HPDE6-E6E7 (cell line): ENCODE measurements around the gene ATF4.

Experiments
- DNase-seq: peaks from one replicate; pipeline ENCODE4 v3.0.0; 2011; ENCODE audit warnings: missing footprints; ENCODE audit errors: extremely low spot score

The ATF4 gene

DNA sequence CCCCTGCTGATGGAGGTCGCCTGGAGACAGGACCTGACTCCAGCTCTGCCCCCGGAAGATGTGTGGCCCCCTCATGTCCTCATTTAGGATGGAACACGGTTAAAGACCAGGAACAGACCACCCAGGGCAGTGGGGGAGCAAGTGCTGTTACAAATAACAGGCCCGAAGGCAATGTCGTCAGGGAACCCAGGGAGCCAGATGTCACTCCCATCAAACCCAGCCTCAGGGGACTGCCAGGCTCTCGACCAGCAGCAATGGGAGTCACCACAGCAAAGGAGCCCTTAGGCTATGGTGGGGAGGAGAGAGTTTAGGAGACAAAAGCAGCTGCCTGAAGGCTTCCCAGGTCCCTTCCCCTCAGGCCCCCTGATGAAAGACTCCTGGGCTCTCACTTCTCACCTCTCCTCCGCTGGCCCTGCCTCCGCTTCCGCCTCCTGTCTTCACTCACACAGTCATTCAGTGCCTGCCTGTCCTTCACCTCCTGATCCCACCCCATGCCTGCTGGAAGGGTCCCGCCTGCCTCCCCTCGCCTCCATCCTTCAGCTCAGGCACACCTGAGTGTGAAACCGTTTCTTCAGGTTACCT is 7.8 kb downstream of the ATF4 start:
- DNase-seq = no peak

DNA sequence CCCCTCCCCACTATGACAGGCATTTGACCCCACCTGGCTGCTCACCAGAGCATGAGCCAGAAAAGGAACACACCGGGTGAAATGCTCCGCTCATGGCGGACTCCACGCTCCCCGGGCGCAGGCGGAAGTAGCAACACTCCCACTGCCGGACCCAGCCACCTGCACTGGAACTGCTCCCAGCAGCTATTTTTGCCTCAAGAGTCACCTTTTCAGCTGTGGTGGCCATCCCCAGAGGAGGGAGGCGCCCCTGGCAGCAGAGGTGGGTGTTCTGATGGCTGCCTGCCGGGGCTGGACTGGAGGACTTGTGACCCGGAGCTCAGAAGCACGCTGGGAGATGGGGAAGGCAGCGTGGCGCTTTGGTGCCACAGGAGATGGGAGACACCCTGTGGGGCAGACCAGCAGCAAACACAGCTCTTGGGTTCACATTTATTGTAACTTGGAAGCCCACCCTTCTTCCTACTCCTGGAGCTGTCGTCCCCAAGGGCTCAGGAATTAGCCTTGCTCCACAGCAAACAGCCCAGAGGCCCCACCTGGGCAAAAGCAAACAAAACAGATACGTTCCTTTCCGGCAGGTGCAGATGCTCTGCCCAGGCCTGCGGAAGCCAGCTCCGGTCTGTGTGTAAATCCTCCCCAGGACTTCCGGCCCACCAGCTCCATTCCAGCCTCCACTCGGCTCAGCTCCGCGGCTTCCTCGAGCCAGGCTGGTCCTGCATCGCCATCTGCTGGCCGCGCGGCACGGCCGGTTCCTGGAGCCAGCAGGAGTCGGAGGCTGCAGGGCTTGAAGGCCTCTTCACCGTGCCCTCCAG is 8.5 kb downstream of the ATF4 start:
- DNase-seq = no peak

DNA sequence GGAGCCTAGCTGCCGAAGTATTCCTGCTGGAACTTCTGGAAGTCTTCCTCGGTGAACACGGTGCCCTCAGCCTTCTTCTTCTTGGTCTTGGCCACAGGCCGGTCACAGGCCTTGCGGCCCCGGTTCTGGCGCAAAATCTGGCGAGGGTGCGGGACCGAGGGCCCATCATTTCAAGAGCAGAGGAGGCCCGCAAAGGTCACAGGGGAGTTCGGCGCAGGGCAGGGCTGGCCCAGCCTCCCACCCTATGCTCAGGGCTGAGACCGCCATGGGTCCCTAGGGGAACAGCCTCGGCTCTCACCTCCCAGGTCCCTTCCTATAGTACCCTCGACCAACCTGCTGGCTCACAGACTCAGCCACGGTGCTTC is 9.1 kb downstream of the ATF4 start:
- no peak for DNase-seq

DNA sequence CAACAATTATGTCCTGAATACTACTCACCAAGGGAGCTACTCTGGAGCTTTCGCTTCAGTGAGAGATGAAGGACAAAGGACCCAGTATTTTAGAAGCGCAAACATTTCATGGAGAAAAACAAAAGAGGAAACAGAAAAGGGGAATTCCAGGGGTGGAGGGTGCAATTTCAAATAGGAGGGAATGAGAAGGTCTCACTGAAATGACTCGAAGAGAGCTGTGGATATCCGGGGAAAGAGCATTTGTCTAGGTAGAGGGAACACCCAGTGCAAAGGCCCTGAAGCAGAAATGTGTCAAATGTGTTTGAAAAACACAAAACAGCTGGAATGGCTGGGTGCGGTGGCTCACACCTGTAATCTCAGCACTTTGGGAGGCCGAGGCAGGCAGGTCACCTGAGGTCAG is 9.8 kb downstream of the ATF4 start:
- no peak for DNase-seq

DNA sequence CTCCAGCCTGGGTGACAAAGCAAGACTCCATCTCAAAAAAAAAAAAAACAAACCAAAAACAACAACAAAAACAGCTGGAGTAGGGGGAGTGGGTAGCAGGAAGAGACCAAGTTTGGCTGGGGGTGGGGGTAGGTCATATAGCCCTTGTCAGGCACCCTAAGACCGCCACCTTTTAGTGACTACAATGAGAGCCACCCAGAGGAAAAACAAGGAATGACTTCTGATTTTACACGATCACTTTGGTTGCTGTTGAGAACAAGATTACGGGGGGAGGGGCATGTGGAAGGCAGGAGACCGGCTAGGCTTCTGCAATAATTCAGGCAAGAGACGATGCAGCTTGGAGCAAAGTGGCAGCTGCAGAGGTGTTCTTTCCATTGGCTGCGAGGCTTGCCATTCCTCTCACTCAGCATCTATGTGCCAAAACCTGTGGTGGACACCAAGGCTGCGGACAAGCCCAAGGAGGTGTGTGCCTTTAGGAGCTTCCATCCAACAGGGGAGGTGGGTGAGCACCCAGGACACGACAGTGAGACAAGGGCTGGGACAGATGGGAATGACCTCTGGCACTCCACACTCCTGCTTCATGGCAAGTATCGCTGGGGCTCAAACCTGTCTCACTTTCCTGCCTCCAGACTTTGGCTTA is 10.4 kb downstream of the ATF4 start:
- no peak for DNase-seq

DNA sequence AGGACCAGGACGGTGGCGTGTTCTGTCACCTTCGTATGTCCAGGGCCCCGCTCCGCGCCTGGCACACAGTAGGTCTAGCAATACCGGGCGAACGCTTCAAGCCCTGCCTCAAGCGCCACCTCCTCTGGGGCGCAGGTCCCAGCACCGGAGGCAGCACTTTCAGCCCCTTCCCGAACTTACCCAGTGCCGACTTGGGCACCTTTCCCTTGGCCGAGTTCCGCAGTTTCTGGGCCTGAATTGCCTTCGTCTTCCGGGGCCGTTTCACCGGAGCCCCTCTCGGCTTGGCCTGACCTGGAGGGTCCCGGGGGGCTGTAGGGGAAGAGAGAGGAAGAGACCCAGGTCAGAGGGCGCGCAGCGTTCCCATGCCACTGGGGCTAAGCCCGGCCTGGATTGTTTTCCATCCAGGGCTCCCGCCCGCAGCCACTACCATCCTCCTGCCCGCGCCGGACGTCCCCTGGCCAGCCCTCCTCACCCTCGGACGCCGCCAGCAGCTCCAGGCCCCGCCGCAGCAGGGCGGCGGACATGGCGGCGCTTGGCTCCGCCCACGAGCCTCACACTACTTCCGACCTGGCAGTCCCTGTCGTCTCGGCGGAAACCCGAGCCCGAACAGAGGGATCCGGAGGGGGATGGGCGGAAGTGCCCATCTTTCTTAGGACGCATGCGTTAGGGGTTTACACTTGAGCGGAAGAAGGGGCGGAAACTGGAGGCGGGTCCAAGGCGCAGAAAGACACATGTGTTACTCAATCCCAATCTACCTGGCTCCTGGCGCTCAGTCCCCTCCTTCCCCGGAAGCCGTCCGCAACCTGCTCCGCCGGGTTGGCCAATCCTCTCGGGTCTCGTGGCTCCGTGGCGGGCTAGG is 12.1 kb downstream of the ATF4 start, which contains the start of gene RPS19BP1:
Gene RPS19BP1, minus strand, starts transcription at position 534 of the 859 bp plus-strand sequence. Its CDS starts 10 bp downstream, at position 524.
- peak; percentile 94 for DNase-seq

DNA sequence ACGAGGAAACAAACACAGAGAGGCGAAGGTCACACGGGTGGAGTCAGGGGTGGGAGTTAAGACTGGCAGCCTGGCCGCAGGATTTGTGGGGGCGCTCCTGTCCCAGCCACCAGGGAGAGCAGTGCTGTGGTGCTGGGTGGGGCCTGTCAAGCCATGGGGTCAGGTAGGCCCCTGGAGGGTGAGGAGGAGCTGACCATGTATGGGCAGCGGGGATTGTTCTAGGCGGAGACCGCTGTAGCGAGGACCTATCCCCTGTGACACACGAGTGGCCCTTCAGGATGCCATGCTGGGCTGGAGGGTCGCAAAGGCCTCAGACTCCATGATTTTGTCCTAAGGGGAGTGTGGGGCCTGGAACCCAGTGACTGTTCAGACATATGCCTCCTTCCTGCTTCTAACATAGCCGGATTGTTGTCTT is 13.7 kb downstream of the ATF4 start:
- no peak for DNase-seq

DNA sequence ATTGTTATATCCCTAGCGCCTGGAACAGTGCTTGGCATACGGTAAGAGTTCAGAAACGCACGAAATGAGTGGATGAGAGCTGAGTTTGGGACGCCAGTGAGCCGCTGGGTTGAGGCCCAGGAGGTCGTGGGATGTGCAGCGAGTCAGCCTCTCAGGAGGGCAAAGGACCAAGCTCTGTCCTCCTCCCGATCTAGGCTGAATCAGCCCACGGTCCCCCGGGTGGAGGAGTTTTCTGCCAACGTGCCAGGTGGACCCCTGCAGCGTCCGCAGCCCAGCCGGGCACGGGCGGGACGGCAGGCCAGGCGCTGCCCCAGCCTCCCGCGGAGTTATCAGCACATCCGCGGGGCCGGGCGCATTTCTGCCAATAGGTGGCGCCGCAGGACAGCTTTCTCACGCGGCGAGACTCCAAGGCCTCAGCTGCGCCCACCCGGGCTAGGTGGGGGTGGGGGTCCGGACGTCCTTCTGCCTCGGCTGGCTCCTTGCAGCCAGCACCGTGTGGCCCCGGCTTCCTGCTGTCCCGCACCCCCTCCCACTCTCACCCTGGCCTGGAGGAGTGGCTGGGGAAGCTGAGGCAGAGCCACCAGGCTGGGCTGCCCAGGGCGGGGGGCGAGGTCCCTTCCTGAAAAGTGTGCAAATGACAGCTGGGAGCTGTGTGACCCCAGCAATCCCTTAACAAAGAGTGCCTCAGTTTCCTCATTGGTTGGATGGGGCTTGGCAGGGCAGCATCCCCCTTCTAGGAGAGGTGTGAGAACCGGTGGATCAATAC is 14.4 kb downstream of the ATF4 start:
- DNase-seq = no peak

DNA sequence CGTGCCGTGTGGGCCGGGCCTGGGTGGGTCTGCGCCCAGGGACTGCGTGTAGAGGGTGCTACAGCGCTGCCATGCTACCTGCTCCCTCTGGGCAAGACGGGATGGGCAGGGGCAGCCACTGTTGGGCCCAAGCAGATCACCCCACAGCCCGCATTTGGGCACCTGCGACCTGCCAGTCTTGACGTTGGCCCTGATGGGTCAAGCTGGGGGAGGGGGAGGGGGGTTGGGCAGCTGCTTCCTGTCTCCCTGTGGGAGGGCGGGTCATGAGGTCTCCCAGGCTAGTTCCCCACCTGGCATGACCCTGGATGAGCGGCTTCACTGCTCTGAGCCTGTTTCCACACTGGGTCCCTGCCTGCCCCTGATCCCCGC is 15.0 kb downstream of the ATF4 start:
- no peak for DNase-seq

DNA sequence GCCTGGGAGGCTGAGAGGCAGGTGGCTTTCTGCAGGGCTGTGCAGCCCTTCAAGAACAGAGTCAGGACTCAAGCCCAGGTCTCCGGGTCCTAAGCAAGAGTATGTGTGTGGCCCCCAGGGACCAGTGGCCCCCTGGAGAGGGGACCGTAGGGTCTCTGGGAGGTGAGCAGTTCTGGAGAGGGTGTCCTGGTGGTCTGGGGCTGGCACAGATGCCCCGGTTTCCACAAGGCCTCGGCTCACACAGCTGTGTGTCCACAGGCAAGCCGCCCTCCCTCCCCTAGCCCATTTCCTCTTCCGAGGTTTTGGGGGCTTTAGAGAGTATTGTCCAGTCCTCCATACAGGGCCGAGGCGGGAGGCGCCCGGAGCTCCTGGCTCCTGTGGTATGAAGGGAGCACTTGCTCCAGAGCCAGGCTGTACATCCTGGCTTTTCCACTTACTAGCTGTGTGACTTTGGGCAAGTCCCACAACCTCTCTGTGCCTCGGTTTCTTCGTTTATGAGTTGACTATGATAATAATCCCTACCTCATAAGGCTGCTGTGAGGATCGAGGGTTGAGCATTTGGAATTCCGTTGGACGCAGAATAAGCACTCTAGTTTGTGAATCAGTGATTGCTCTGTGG is 15.6 kb downstream of the ATF4 start:
- no peak for DNase-seq

DNA sequence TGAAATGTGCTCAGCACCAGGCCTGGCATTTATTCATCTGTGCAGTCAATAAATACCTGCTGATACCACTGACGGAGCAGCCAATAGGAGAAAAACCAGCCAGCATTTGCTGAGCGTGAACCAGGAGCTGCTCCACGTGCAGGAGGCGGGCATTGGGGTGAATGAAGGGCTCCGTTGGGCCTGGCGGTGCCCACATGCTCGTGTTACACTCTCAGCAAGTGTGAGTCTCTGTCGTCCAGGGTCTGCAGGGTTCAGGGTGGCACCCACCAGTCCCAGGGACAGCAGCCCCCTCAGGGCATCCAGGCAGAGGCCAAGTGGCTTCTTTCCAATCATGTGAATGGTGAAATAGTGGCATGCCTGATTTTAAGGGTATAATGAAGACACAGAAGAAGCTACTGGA is 16.3 kb downstream of the ATF4 start:
- no peak for DNase-seq

DNA sequence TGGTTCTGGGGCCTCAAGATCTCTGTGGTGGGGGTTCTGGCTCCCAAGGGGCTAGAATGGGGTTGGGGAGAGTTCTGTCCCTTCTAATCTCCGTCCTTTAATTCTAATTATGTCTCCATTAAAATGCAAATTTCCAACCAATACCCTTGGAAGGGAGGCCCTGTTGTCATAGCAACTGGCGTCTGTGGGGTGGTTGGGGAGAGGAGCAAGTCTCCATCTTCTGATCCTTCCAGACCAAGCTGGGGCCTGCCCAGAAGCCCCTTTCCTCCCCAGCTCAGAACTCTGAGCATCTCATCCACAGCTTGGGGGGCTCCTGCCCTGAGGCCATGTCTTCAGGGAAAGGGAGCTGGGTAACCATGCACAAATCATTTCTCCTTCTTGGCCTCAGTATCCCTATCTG is 17.6 kb downstream of the ATF4 start:
- no peak for DNase-seq

DNA sequence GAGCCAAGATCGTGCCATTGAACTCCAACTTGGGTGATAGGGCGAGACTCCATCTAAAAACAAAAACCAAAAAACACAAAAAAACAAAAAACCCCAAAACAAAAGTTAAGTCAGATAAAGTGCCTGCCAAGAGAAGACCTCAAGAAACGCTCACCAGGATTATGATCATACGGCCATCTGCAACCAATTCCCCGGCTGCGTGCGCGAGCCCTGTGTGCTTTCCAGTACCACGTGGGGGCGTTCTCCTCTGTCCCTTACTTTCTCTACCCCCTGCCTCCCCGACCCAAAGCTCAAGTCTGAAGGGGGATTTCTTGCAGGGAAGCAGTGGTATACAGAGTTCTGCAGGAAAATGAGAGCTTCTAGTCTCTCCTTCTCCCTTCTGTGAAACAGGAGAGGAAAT is 22.7 kb downstream of the ATF4 start:
- DNase-seq = no peak

DNA sequence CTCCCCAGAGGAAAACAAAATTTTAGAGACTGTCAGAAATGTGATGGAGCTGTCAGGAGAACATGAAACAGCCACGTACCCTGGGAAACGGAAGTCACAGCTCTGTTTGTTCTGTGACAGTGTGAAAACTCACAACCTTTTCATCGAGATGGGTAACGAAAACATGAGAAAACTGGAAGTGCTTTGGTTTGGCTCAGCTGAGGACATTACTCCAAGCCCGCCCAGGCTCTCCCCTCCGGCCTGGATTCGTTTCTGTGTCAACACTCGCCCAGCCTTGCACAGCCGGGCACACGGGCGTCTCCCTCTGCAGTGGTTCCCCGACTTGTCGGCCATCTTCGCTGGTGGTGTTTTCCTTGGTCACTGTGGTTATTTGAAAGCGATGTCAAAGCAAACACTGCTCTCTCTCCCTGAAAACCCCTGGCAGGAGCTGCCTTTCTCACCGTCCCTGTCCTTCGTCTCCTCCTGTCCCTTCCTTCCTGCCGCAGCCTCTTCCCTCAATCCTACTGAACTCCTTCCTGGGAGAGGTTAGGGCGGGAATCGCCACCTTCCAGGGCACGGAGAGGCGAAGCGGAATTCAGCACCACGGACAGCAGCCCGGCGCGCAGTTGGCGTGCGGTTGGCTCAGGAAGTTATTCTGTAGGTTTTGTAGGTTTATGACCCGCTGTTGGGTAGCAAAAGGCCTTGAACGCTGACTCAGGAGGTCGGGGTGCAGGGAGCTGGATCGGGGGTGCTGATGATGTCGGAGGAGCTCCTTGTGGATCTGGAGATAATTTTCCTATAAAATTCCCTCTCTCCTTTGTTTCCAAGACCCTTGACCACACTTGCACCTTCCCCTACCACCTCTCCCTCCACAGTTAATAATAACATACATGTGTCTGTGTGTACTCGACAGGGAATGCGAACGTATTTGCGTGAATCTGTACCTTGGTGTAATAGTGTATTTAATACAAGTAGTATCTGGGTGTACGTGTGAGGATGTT is 25.3 kb downstream of the ATF4 start:
- DNase-seq = no peak

DNA sequence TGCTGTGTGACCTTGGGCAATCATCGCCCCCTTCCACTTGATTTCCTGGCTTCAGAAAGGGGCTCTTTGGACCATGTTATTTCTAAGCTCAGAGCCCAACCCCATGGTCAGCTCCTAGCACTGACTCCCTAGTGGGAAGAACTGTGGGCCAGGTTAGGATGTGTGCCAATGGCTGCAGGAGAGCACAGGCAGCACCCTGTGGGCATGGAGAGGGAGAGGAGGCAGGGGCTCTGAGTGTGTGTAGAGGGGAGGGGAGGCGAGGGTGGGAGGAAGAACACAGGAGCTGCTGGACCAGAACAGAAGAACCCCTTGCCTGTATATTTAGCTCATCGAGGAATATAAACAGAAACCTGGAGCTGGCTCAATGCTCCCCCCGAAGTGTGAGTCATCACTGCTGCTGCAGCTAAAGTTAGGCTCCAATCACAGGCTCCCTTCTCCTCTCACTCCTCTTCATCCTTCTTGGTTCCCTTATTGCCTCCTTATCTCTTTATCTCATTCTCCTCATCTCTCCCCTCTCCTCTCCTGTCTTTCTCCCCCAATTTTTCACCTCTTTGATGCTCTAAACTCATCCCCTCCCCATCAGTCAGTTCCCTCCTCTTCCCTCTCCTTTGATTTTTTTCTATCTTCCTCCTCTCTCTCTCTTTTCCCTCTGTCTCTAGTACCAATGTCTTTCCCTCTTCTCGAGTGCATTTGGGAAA is 26.7 kb downstream of the ATF4 start:
- no peak for DNase-seq

DNA sequence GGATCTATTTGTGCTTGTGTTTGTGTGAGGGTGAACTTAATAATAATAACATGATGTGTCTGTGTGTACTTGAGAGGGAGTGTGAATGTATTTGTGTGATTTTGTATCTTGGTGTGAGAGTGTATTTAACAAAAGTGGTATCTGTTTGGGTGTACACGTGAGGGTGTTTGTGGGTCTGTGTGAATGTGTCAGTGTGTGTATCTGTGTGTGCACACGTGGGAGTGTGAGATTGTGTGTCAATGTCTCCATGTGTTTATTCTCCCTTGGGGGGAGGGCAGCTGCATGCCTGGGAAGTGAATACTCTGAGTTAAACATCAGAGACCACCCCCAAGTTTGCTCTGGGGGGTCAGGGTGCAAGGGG is 27.2 kb downstream of the ATF4 start:
- no peak for DNase-seq

DNA sequence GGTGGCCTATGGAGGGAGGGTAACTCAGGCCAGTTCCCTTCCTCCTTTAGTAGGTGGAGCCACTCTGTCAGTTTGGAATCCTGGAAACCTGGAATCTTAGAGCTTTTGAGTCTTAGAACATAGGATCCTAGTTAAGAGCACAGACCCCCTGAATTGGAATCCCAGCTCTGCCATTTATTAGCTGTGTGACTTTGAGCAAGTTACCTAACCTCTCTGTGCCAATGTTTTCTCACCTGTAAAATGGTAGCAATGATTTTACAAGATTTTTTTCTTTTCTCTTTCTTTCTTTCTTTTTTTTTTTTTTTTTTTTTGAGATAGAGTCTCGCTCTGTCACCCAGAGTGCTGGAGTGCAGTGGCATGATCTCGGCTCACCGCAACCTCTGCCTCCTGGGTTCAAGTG is 33.1 kb downstream of the ATF4 start:
- DNase-seq = no peak

DNA sequence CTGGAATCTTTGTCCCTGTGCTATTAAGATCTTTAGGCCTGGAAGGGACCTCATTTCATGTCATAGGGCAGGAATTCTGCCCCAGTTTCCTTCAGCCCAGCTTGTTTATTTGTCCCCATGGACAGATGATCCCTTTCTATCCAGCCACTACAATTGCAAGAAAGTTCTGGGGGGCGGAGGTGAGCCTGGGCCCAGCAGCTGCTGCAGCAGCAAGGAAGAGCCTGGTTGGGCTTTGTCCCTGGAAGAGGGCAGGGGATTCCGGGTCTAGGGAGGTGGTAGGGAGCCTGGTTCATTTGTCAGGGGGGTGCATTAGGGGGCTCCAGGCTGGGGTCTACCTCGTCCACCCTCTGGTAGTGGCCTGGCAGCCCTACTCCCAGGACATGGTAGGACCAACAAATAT is 33.8 kb downstream of the ATF4 start:
- DNase-seq = no peak
